ENCODE data around the gene SLC5A1.

The SLC5A1 gene

GRCh38 chr22:32075997-32076760 is 33.1 kb downstream of the SLC5A1 start:
- no peak overlapping the region for H3K4me3 ChIP-seq (ENCODE audit: insufficient read depth, low read length, poor library complexity, severe bottlenecking)

DNA sequence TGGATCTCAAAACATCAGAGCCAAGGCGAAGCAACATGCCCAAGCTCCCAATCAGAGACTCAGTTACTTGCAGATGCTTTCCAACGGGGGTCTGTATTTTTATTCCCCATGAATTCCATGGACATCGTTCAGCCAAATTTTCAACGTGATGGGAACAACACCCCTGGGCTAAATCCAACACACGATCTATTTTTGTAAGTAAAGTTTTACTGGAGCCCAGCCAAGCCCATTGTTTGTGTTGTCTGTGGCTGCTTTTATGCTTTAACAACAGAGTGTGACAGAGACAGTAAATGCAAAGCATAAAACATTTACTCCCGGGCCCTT is 33.7 kb downstream of the SLC5A1 start:
- Histone ChIP-seq H3F3A (ENCODE audit: insufficient read depth) (no peaks in the 10 kb centered on the region), H4K20me1 (ENCODE audit: low read depth, low read length) (no peaks in the 10 kb centered on the region), H3K4me3 (ENCODE audit: insufficient read depth, low read length, poor library complexity, severe bottlenecking) (no peak overlapping the region), H3K9me2 (replicated peaks; ENCODE audit: insufficient read depth, low read length) (no peaks in the 10 kb centered on the region), H3K4me2 (ENCODE audit: low read depth, low read length, poor library complexity, severe bottlenecking) (no peak overlapping the region), H3K36me3 (ENCODE audit: low read length) (no peaks in the 10 kb centered on the region), H3K27me3 (ENCODE audit: low read length) (no peaks in the 10 kb centered on the region), H3K9ac (ENCODE audit: low read length) (no peak overlapping the region), H3K79me2 (ENCODE audit: insufficient read depth, low read length) (no peaks in the 10 kb centered on the region), H3K27ac (ENCODE audit: low read depth, low read length) (no peak overlapping the region), H3K9me3 (ENCODE audit: insufficient read depth, low read length) (no peaks in the 10 kb centered on the region), H2AFZ (ENCODE audit: low read depth, low read length, severe bottlenecking) (no peak overlapping the region)
- TF ChIP-seq, protein P1, sequence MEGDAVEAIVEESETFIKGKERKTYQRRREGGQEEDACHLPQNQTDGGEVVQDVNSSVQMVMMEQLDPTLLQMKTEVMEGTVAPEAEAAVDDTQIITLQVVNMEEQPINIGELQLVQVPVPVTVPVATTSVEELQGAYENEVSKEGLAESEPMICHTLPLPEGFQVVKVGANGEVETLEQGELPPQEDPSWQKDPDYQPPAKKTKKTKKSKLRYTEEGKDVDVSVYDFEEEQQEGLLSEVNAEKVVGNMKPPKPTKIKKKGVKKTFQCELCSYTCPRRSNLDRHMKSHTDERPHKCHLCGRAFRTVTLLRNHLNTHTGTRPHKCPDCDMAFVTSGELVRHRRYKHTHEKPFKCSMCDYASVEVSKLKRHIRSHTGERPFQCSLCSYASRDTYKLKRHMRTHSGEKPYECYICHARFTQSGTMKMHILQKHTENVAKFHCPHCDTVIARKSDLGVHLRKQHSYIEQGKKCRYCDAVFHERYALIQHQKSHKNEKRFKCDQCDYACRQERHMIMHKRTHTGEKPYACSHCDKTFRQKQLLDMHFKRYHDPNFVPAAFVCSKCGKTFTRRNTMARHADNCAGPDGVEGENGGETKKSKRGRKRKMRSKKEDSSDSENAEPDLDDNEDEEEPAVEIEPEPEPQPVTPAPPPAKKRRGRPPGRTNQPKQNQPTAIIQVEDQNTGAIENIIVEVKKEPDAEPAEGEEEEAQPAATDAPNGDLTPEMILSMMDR (IDR thresholded peaks at IDR 0.05; ENCODE audit: insufficient read depth, low read length, poor library complexity, severe bottlenecking): no peak
- no peak for TF ChIP-seq EZH2phosphoT487 (conservative IDR thresholded peaks at IDR 0.05; ENCODE audit: low read length)

More at GRCh38 chr22:32075997-32076760, 33.1 kb downstream of the SLC5A1 start:
- H3K9ac ChIP-seq (ENCODE audit: low read length): no peak overlapping the region
- H3K27ac ChIP-seq (ENCODE audit: low read depth, low read length): no peak overlapping the region
- TF ChIP-seq, protein P1 (IDR thresholded peaks at IDR 0.05; ENCODE audit: insufficient read depth, low read length, poor library complexity, severe bottlenecking): no peak
- TF ChIP-seq EZH2phosphoT487 (conservative IDR thresholded peaks at IDR 0.05; ENCODE audit: low read length): no peak
- no peaks in the 10 kb centered on the region for H3K9me2 ChIP-seq (replicated peaks; ENCODE audit: insufficient read depth, low read length)
- H3K79me2 ChIP-seq (ENCODE audit: insufficient read depth, low read length): no peaks in the 10 kb centered on the region
- H3F3A ChIP-seq (ENCODE audit: insufficient read depth): no peaks in the 10 kb centered on the region
- H2AFZ ChIP-seq (ENCODE audit: low read depth, low read length, severe bottlenecking): no peak overlapping the region
- H3K4me2 ChIP-seq (ENCODE audit: low read depth, low read length, poor library complexity, severe bottlenecking): no peak overlapping the region
- no peaks in the 10 kb centered on the region for H3K36me3 ChIP-seq (ENCODE audit: low read length)
- H4K20me1 ChIP-seq (ENCODE audit: low read depth, low read length): no peaks in the 10 kb centered on the region
- H3K9me3 ChIP-seq (ENCODE audit: insufficient read depth, low read length): no peaks in the 10 kb centered on the region
- H3K27me3 ChIP-seq (ENCODE audit: low read length): no peaks in the 10 kb centered on the region

DNA sequence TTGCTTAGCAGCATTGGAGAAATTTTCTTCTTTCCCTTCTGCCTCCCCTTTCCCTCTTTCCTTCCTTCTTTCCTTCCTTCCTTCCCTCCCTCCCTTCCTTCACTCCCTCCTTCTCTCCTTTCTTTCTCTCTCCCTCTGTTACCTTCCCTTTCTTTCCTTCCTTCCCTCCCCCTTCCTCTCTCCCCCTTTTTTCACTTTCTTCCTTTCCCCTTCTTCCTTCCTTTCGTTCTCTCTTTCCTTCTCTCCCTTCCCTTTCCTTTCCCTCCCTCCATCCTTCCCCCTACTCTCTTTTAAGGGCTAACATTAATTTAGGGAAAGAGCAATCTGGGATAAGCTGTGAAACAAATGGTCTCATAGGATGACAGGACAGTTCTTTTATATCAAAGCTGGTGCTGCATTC is 34.1 kb downstream of the SLC5A1 start:
- Histone ChIP-seq H4K20me1 (ENCODE audit: low read depth, low read length) (no peaks in the 10 kb centered on the region), H3K9me3 (ENCODE audit: insufficient read depth, low read length) (no peaks in the 10 kb centered on the region), H3K4me2 (ENCODE audit: low read depth, low read length, poor library complexity, severe bottlenecking) (no peak overlapping the region), H3K36me3 (ENCODE audit: low read length) (no peaks in the 10 kb centered on the region), H3K27ac (ENCODE audit: low read depth, low read length) (no peak overlapping the region), H2AFZ (ENCODE audit: low read depth, low read length, severe bottlenecking) (no peak overlapping the region), H3F3A (ENCODE audit: insufficient read depth) (no peaks in the 10 kb centered on the region), H3K9me2 (replicated peaks; ENCODE audit: insufficient read depth, low read length) (no peaks in the 10 kb centered on the region), H3K4me3 (ENCODE audit: insufficient read depth, low read length, poor library complexity, severe bottlenecking) (no peak overlapping the region), H3K9ac (ENCODE audit: low read length) (no peak overlapping the region), H3K27me3 (ENCODE audit: low read length) (no peaks in the 10 kb centered on the region), H3K79me2 (ENCODE audit: insufficient read depth, low read length) (no peaks in the 10 kb centered on the region)
- TF ChIP-seq, protein P1 (IDR thresholded peaks at IDR 0.05; ENCODE audit: insufficient read depth, low read length, poor library complexity, severe bottlenecking): no peak
- TF ChIP-seq EZH2phosphoT487 (conservative IDR thresholded peaks at IDR 0.05; ENCODE audit: low read length): no peak

Data from SU-DHL-6 (cell line).